Measurements from ENCODE around the gene NSG2. TPM values are rescaled to one million over a fixed set of nuclear protein-coding genes. Genes with fewer than 3 reads are reported as not detected.

Gene NSG2
- total RNA-seq, 4 donors from 2014 or later, result 1.1 to 1.2 TPM; not detected in 2

DNA sequence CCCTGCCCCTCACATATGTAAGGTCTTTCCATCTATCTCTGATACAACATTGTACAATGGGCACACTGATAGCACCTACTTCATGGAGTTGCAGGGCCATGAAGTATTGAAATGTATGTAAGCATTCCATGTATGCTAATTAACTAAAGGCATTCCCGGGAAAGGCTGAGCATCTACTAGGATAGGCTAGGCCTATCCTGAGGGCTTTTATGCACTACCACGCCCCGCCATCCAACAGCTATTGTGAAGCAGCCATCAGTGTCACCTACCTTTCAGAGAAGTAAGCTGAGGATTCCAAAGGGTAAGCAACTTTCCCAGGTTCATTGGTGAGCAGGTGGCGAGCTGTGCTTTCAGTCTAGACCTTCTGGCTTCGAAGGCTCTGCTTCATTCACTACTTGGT lies 47.6 kb downstream of the NSG2 start:
- intact Hi-C loops (cut with DNase I), result no loop called here
- DNase-seq, result no peak
- no peaks in the 10 kb centered on the region for H3K36me3 ChIP-seq
- no peak overlapping the region for H3K4me3 ChIP-seq (replicated peaks in 1 of 3)
- no peak for TF ChIP-seq POLR2A (IDR thresholded peaks at IDR 0.05)
- TF ChIP-seq, protein P1, sequence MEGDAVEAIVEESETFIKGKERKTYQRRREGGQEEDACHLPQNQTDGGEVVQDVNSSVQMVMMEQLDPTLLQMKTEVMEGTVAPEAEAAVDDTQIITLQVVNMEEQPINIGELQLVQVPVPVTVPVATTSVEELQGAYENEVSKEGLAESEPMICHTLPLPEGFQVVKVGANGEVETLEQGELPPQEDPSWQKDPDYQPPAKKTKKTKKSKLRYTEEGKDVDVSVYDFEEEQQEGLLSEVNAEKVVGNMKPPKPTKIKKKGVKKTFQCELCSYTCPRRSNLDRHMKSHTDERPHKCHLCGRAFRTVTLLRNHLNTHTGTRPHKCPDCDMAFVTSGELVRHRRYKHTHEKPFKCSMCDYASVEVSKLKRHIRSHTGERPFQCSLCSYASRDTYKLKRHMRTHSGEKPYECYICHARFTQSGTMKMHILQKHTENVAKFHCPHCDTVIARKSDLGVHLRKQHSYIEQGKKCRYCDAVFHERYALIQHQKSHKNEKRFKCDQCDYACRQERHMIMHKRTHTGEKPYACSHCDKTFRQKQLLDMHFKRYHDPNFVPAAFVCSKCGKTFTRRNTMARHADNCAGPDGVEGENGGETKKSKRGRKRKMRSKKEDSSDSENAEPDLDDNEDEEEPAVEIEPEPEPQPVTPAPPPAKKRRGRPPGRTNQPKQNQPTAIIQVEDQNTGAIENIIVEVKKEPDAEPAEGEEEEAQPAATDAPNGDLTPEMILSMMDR (IDR thresholded peaks at IDR 0.05), result no peak
- H3K27me3 ChIP-seq, result no peaks in the 10 kb centered on the region
- 86 to 98% methylated on average over 5 of the region's 5 CpGs for WGBS, 2 donors
- H3K27ac ChIP-seq, result no peak overlapping the region
- no peaks in the 10 kb centered on the region for H3K4me1 ChIP-seq
- no peaks in the 10 kb centered on the region for H3K9me3 ChIP-seq

DNA sequence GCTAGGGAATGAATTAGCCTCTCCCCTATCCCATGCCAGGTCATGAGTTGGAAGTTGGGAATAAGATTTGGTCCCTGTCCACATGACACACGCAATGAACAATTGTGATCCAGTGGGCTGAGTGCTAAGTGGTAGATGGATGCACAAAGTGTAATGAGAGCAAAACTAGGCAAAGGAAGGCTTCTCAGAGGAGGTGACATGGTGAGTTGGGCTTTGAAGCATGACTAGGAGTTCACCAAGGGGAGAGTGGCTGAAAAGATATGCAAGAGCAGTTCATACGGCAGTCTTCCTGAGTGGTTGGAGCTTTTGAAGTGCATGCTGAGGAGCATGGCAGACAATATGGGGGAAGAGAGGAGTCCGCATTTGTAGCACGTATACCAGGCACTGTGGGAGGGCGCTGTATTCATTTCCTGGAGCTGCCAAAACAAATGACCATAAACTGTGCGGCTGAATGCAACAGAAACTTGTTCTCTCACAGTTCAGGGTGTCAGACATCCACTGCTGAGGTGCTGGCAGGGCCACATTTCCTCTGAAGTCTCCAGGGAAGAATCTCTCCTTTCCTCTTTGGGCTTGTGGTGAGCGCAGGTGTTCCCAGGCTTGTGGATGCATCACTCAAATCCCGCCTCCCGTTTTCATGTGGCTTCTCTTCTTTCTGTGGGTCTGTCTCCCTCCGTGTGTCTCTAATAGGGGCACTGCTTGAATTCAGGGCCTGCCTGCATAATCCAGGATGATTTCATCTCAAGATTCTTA lies 49.5 kb downstream of the NSG2 start:
- TF ChIP-seq, protein P1 (IDR thresholded peaks at IDR 0.05), result no peak
- no peak for TF ChIP-seq POLR2A (IDR thresholded peaks at IDR 0.05)
- H3K27ac ChIP-seq, result no peak overlapping the region
- no peaks in the 10 kb centered on the region for H3K27me3 ChIP-seq
- no peak for DNase-seq
- H3K9me3 ChIP-seq, result no peaks in the 10 kb centered on the region
- H3K36me3 ChIP-seq, result no peaks in the 10 kb centered on the region
- 80 to 82% methylated on average over 10 of the region's 10 CpGs for WGBS, 2 donors
- intact Hi-C loops (cut with DNase I), result no loop called here
- no peak overlapping the region for H3K4me3 ChIP-seq (replicated peaks in 1 of 3)
- no peaks in the 10 kb centered on the region for H3K4me1 ChIP-seq

DNA sequence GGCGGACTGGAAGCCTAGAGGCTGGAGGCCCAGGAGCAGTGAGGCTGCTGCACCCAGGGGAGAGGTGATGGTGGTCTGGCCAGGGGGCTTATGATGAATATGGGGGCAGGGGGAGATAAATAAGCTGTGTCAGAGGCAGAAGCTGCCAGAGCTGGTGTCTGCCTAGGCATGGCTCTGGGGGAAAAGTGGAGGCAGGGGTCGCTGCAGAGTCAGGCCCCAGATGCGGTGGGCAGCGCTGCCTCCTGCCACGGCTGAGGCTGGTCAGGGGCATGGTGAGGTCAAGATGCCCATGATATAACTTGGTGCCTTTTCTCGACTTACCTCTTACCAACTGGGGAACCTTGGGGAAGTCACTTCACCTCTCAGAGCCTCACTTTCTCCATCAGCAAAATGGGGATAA lies 51.1 kb downstream of the NSG2 start:
- WGBS, 2 donors, result 62 to 79% methylated on average over 6 of the region's 6 CpGs
- Histone ChIP-seq H3K4me1 (no peaks in the 10 kb centered on the region), H3K9me3 (no peaks in the 10 kb centered on the region), H3K4me3 (replicated peaks in 1 of 3) (no peak overlapping the region), H3K27ac (no peak overlapping the region), H3K36me3 (no peaks in the 10 kb centered on the region), H3K27me3 (no peaks in the 10 kb centered on the region)
- no peak for DNase-seq
- TF ChIP-seq, protein P1 (IDR thresholded peaks at IDR 0.05), result no peak
- TF ChIP-seq POLR2A (IDR thresholded peaks at IDR 0.05), result no peak
- intact Hi-C loops (cut with DNase I), result no loop called here

DNA sequence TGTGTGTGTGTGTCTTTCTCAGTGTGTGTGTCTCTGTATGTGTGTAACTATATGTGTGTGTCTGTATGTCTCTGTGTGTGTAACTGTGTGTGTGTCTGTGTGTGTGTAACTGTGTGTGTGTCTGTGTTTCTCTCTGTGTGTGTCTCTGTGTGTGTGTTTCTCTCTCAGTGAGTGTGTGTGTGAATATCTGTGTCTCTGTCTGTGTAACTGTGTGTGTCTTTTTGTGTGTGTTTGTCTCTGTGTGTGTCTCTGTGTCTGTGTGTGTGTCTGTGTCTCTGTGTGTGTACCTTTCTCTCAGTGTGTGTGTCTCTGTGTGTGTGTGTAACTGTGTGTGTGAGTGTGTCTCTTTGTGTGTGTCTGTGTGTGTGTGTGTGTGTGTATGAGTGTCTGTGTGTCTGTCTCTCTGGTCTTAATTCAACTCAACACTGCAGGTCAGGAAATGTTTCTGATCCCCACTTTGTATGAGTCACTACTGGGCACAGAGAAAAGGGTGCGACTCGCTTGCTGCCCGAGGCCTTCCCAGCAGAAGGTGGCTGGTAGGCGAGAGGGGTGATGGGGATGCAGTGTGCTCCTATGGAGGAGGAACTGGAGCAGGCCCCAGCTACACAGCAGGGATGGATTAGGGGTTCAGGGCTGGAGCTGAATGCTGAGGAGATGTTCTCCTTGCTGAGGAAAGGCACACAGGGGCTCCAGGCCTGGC lies 52.1 kb downstream of the NSG2 start:
- no peaks in the 10 kb centered on the region for H3K4me1 ChIP-seq
- 76 to 92% methylated on average over 4 of the region's 4 CpGs for WGBS, 2 donors
- no peaks in the 10 kb centered on the region for H3K27me3 ChIP-seq
- H3K4me3 ChIP-seq (replicated peaks in 1 of 3), result no peak overlapping the region
- intact Hi-C loops (cut with DNase I), result no loop called here
- H3K9me3 ChIP-seq, result no peaks in the 10 kb centered on the region
- TF ChIP-seq POLR2A (IDR thresholded peaks at IDR 0.05), result no peak
- TF ChIP-seq, protein P1 (IDR thresholded peaks at IDR 0.05), result no peak
- no peak overlapping the region for H3K27ac ChIP-seq
- DNase-seq, result no peak
- H3K36me3 ChIP-seq, result no peaks in the 10 kb centered on the region

DNA sequence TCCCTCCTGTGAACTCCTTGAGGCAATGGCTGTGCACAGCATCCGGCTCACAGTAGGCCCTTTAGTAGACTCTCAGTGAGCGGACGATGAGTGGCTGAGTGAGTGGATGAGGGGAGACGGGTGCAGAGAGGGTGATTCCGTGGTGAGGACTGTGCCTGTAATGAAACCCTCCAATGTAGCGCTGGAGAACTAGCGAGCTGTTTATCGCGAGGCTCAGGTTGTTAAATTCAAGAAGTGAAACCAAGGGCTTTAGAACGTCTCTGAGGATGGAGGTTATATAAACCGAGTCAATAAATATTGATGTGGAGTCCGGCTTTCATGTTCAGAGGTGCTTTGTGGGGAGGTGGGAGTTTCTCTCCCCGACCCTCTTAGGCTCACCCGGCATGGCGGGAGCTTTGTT lies 53.2 kb downstream of the NSG2 start:
- DNase-seq, result no peak
- no peak overlapping the region for H3K27ac ChIP-seq
- H3K9me3 ChIP-seq, result no peaks in the 10 kb centered on the region
- intact Hi-C loops (cut with DNase I), result no loop called here
- no peaks in the 10 kb centered on the region for H3K27me3 ChIP-seq
- no peaks in the 10 kb centered on the region for H3K36me3 ChIP-seq
- no peaks in the 10 kb centered on the region for H3K4me1 ChIP-seq
- TF ChIP-seq, protein P1 (IDR thresholded peaks at IDR 0.05), result no peak
- TF ChIP-seq POLR2A (IDR thresholded peaks at IDR 0.05), result no peak
- WGBS, 2 donors, result 78% methylated on average over 15 of the region's 15 CpGs
- H3K4me3 ChIP-seq (replicated peaks in 1 of 3), result no peak overlapping the region
